GM12891 (cell line): ENCODE data around the gene FGF12.
A peak's percentile ranks its signal among the peaks of the same experiment; 100 is the strongest.

Experiments
- DNase-seq: peaks from one replicate; pipeline ENCODE4 v3.0.0; 2011; ENCODE audit warnings: low spot score; ENCODE audit not compliant: insufficient read length
- FAIRE-seq: peaks from 2 replicates; lab custom pipeline; 2011; peaks lifted over from hg19 to GRCh38; lab: Jason Lieb, UNC
- PAX5 ChIP-seq: IDR thresholded peaks from 2 replicates; pipeline ENCODE4 v1.6.1; 2011; ENCODE audit warnings: low read length, moderate library complexity, mild to moderate bottlenecking; ENCODE audit not compliant: insufficient read depth, severe bottlenecking
- POLR2A ChIP-seq: IDR thresholded peaks from 2 replicates; pipeline ENCODE4 v1.6.1; 2011; ENCODE audit warnings: low read depth, low read length, control low read depth
- POLR2AphosphoS5 ChIP-seq: IDR thresholded peaks from 2 replicates; pipeline ENCODE4 v1.6.1; 2011; ENCODE audit warnings: low read depth, low read length, control low read depth
- POU2F2 ChIP-seq: IDR thresholded peaks from 2 replicates; pipeline ENCODE4 v1.6.1; 2011; ENCODE audit warnings: low read depth, mild to moderate bottlenecking, control low read depth, low read length, moderate library complexity
- SPI1 ChIP-seq: IDR thresholded peaks from 2 replicates; pipeline ENCODE4 v1.6.1; 2011; ENCODE audit warnings: low read depth, low read length, control low read depth
- TAF1 ChIP-seq: IDR thresholded peaks from 2 replicates; pipeline ENCODE4 v1.6.1; 2011; ENCODE audit warnings: low read depth, low read length, control low read depth

Gene FGF12

DNA sequence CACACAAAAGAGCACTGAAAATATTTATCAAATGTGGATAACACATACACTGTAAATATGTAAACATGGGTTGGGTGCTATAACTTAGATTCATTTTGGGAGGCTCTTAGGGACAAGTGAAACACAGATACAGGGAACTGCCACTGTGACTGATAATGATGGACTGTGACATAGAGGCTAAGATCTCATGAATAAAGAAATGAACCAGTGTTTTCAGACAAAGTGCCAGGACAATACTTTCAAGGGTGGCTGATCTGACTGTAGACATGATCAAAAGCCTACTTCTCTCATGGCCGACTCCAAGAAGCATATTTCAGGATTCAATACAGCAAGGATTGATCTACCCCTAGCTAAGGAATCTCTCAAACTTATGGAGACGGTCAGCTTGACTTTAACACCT is 353.8 kb downstream of the FGF12 start:
- DNase-seq (no peak), FAIRE-seq (no peak)
- TF ChIP-seq TAF1: no peak
- no peak for TF ChIP-seq SPI1
- no peak for TF ChIP-seq POU2F2
- TF ChIP-seq PAX5: no peak
- TF ChIP-seq POLR2AphosphoS5: no peak
- no peak for TF ChIP-seq POLR2A

DNA sequence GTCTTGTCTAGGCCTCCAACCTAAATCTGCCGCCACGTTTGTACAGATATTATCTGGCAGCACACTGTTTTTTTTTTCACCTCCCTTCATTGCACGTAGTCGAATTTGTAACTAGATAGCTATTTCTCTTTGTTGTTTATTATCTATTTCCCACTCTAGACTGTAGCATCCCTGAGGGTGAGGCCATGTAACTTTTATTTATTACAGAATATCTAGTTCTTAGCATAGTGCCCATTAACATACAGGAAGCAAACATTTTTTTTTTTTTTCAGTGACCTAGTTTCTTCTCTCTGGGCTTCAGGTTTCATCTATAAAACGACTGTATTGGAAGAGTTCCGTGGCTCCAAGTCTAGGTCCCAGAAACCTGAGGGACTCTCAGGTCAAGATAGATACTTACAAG is 354.3 kb downstream of the FGF12 start:
- no peak for DNase-seq
- FAIRE-seq: no peak
- no peak for TF ChIP-seq POLR2AphosphoS5
- no peak for TF ChIP-seq PAX5
- TF ChIP-seq POLR2A: no peak

DNA sequence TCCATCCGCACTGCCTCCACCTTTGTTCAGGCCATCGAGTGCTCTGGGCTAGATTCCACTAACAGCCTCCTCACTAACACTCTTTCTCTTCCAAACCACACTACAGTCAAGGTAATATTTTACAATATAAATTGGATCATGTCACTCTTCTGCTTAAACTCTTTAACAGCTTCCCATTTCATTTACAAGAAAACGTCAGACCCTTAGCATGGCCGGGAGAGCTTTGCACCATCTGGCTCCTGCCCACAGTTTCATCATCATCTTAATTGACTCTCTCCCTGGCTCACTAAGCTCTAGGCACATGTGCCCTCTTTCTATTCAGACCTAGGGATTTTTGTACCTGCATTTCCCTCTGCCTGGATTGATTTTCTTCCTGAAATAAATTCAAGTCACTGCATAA is 354.7 kb downstream of the FGF12 start:
- no peak for DNase-seq
- no peak for FAIRE-seq

DNA sequence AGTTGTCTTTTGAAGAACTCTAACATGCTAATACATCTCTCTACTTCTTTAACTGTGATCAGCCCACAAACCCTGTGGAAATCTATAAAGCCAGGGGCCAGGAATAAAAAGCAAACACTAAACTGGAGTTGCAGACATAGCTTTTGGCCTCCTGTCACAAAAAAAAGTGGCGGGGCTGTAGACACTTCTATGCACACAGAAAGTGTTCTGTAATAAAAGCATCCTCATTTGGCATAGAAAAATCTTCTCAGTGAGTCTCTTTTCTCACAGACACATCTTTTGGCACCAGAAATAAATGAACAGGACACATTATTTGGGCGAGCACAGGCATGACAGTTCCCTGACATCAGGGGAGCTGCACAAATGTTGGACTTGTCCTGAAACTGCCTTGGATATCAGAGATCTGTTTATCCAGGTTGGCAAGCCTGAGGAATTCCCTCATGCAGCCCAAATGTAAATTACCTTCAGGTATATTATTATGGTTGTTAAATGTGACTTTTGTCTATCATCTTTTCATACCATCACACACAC is 355.4 kb downstream of the FGF12 start:
- TF ChIP-seq TAF1: no peak
- no peak for TF ChIP-seq PAX5
- TF ChIP-seq SPI1: no peak
- no peak for FAIRE-seq
- DNase-seq: no peak

More for the DNA sequence above, 354.7 kb downstream of the FGF12 start:
- TF ChIP-seq POLR2A (no peak), POLR2AphosphoS5 (no peak), POU2F2 (no peak), SPI1 (no peak), TAF1 (no peak), PAX5 (no peak)

DNA sequence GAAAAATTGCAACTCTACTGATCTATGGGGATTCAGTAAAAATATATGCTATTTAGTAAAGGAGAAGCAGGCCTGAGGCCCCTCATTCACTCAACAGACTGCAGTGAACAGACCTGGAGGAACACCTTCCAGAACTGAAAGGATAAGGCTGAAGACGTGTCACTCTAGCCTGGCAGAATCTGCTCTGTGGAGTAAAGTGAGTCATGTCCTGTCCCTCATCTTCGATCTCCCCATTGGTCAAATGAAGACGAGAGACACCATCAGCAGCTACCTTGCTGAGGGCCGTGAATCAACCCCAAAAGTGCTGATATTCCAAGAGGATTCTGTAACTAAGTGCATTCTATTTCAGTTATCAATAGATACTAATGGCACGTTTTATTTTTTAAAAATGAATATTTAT is 359.7 kb downstream of the FGF12 start:
- FAIRE-seq (no peak), DNase-seq (no peak)
- TF ChIP-seq POLR2AphosphoS5 (no peak), SPI1 (no peak), POU2F2 (no peak), PAX5 (no peak), POLR2A (no peak), TAF1 (no peak)

DNA sequence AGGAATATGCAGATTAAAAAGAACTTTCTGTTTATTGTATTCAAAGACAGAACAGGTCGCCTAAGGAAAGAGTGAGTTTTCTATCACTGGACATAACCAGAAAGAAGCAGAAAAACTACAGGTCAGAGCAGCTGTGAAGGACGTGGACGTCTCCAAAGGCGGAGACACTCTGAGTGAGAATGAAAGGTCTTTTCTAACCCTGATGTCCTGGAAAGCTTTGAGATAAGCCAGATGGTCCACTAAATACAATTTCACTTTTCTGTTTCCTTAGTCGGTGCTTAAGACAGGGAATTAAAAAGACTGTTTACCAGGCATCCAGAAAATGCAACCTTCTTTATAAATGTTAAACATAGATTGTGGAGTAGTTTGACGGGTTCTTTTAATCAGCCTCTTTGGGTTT is 360.4 kb downstream of the FGF12 start:
- TF ChIP-seq PAX5: no peak
- TF ChIP-seq POLR2A: no peak
- no peak for TF ChIP-seq SPI1
- TF ChIP-seq POU2F2: no peak
- no peak for TF ChIP-seq POLR2AphosphoS5
- TF ChIP-seq TAF1: no peak
- FAIRE-seq (no peak), DNase-seq (no peak)

DNA sequence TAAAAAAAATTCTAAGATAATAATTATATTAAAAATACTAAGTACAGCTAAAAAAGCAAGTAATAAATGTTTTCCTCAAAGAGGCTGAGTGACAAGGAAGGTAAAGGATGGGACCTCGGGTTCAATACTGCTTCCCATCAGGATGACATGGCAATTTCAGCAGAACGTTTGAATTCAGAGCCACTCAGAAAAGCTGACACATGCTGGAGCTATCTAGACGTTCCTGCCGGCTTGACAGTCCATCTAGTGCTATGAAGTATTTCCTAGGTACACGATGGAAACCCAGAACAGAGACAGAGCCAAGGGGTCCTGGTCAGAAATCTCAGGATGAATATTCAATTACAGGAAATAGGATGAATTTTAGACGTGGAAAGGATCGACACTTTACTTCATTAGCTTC is 361.8 kb downstream of the FGF12 start:
- FAIRE-seq (no peak), DNase-seq (no peak)
- TF ChIP-seq TAF1 (no peak), POU2F2 (no peak), PAX5 (no peak), POLR2A (no peak), SPI1 (no peak), POLR2AphosphoS5 (no peak)

DNA sequence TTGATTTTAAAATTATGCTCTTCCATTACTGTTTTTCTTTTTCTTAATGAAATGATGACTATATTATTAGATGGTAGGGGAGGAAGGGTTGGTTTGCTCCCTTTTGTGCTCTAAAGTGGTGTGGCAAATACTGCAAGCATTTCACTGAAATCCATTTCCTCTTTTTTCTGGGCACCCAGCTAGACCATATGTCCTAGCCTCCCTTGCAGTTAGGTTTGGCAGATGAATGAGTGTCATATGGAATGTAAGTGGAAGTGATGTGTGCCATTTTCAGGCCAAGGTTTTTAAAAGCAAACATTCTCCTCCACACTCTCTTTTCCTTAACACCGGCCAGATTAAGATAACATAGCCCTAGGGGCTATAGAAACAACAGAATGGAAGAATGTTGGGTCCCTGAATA is 363.0 kb downstream of the FGF12 start:
- FAIRE-seq: no peak
- TF ChIP-seq PAX5 (no peak), SPI1 (peak; percentile 36; the same call in 1 of the 2 replicates)

DNA sequence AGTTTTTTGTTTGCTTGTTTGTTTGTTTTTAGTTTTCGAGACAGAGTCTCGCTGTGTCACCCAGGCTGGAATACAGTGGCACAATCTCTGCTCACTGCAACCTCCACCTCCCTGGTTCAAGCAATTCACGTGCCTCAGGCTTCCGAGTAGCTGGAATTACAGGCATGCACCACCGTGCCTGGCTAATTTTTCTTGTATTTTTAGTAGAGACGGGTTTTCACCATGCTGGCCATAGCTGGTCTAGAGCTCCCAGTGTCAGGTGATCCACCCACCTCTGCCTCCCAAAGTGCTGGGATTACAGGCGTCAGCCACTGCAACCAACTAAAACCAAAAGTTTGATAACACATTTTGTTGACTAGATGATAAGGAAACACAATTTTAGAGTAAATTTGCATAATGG is 372.7 kb downstream of the FGF12 start:
- TF ChIP-seq POLR2AphosphoS5: no peak
- TF ChIP-seq POLR2A: no peak
- TF ChIP-seq TAF1: no peak
- TF ChIP-seq PAX5: no peak
- TF ChIP-seq SPI1: no peak
- no peak for FAIRE-seq

More for the DNA sequence above, 363.0 kb downstream of the FGF12 start:
- DNase-seq: no peak

DNA sequence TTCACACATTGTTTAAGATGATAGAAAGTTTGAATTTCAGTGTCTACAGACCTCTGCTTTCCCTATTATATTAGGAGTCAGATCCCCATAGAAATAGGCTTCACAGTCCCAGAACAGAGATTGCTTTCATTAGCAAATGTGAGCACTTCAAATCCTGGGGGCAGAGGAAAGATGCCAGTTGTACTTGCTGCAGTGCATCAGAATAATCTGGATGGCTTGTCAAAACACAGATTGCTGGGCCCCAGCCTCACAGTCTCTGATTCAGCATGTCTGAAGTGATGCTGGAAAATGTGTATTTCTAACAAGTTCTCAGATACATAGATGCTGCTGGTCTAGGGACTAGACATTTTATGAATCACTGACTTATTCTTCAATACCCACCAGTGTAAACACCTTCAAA is 375.2 kb downstream of the FGF12 start:
- no peak for TF ChIP-seq POU2F2
- TF ChIP-seq TAF1: no peak
- TF ChIP-seq SPI1: no peak
- no peak for TF ChIP-seq POLR2AphosphoS5
- no peak for TF ChIP-seq POLR2A
- no peak for TF ChIP-seq PAX5
- DNase-seq: no peak
- no peak for FAIRE-seq

More for the DNA sequence above, 372.7 kb downstream of the FGF12 start:
- DNase-seq: no peak
